SK-N-SH (cell line): ENCODE measurements around the gene AFF1. TPM values are rescaled to one million over a fixed set of nuclear protein-coding genes. Genes with fewer than 3 reads are reported as not detected.

Source experiments
- CTCF ChIA-PET: fragments of 300-600, 350-600 bp; formaldehyde crosslinking; extraction: SDS; loops from one replicate; lab custom pipeline; 2021; lab: Yijun Ruan, JAX
- POLR2A ChIA-PET: fragments of 350-600 bp; sonication (Branson Sonifier 250); formaldehyde crosslinking; extraction: SDS; loops from one replicate; lab custom pipeline; 2020; ENCODE audit warnings: antibody characterized with exemption, inconsistent platforms; lab: Yijun Ruan, JAX
- DNase-seq: peaks from one replicate; pipeline ENCODE4 v3.0.0; 2012
- H2AFZ ChIP-seq: fragments of 200-600 bp; sonication (generic); 2 replicates; pipeline ENCODE4 v1.8.1; 2016; ENCODE audit warnings: antibody characterized with exemption, mild to moderate bottlenecking, low read depth
- H3F3A ChIP-seq: fragments of 200-600 bp; sonication (generic); replicated peaks from 2 replicates; pipeline ENCODE3; 2016; ENCODE audit warnings: antibody characterized with exemption, mild to moderate bottlenecking; ENCODE audit not compliant: insufficient read depth
- H3K27ac ChIP-seq, 2 experiments: fragments of 200-500 bp in 1 of 2; fragments of 200-600 bp in 1 of 2; sonication (Bioruptor generic) in 1 of 2; sonication (generic), shearing (Covaris generic) in 1 of 2; 2 replicates each; pipeline versions ENCODE4 v1.5.1 to v1.6.1; 2014 to 2016; ENCODE audit warnings: low read depth in 2 of 2, inconsistent platforms in 1 of 2, low read length in 1 of 2, mild to moderate bottlenecking in 1 of 2, mixed read lengths in 1 of 2
- H3K27me3 ChIP-seq: fragments of 200-600 bp; sonication (generic), shearing (Covaris generic); 2 replicates; pipeline ENCODE4 v1.6.1; 2016; ENCODE audit warnings: mixed run types; ENCODE audit not compliant: insufficient read depth
- H3K36me3 ChIP-seq, 2 experiments: fragments of 200-500 bp in 1 of 2; fragments of 200-600 bp in 1 of 2; sonication (Bioruptor generic) in 1 of 2; sonication (generic) in 1 of 2; replicated peaks in 1 of 2; 2 replicates each; pipeline versions ENCODE3 to v1.5.1; 2014 to 2016; ENCODE audit warnings: low read length in 1 of 2, mild to moderate bottlenecking in 1 of 2; ENCODE audit not compliant: insufficient read depth in 2 of 2, control insufficient read depth in 1 of 2
- H3K4me1 ChIP-seq, 2 experiments: fragments of 200-500 bp in 1 of 2; fragments of 200-600 bp in 1 of 2; sonication (Bioruptor generic) in 1 of 2; sonication (generic), shearing (Covaris generic) in 1 of 2; 2 replicates each; pipeline versions ENCODE4 v1.5.1 to v1.6.1; 2014 to 2016; ENCODE audit warnings: low read depth in 1 of 2, low read length in 1 of 2, mixed run types in 1 of 2; ENCODE audit not compliant: insufficient read depth in 2 of 2, control insufficient read depth in 1 of 2
- H3K4me2 ChIP-seq: fragments of 200-600 bp; sonication (generic), shearing (Covaris generic); 2 replicates; pipeline ENCODE4 v1.6.1; 2017; ENCODE audit warnings: mixed run types
- H3K4me3 ChIP-seq, 2 experiments: fragments of 200-500 bp in 1 of 2; fragments of 200-600 bp in 1 of 2; sonication (Bioruptor generic) in 1 of 2; sonication (generic), shearing (Covaris generic) in 1 of 2; 2 replicates each; pipeline versions ENCODE4 v1.5.1 to v1.8.1; 2014 to 2016; ENCODE audit warnings: low read depth in 2 of 2, inconsistent platforms in 1 of 2, low read length in 1 of 2, mild to moderate bottlenecking in 1 of 2, mixed read lengths in 1 of 2, moderate library complexity in 1 of 2
- H3K79me2 ChIP-seq: fragments of 200-600 bp; sonication (generic); 2 replicates; pipeline ENCODE4 v1.8.1; 2017; ENCODE audit warnings: mild to moderate bottlenecking; ENCODE audit not compliant: insufficient read depth
- H3K9ac ChIP-seq: fragments of 200-600 bp; sonication (generic); 2 replicates; pipeline ENCODE4 v1.6.1; 2017; ENCODE audit warnings: mixed run types
- H3K9me2 ChIP-seq: fragments of 200-600 bp; sonication (generic); 2 replicates; pipeline ENCODE4 v1.6.1; 2017; ENCODE audit warnings: mixed run types
- H3K9me3 ChIP-seq: fragments of 200-600 bp; sonication (generic); 2 replicates; pipeline ENCODE4 v1.6.1; 2017; ENCODE audit warnings: mixed run types, mild to moderate bottlenecking, moderate library complexity
- H4K20me1 ChIP-seq: fragments of 200-600 bp; sonication (generic); 2 replicates; pipeline ENCODE4 v1.6.1; 2017; ENCODE audit warnings: mild to moderate bottlenecking, mixed run types; ENCODE audit not compliant: insufficient read depth
- ELF1 ChIP-seq: IDR thresholded peaks from 2 replicates; pipeline ENCODE4 v1.4.0; 2012
- EP300 ChIP-seq, 2 experiments: IDR thresholded peaks; 2 replicates each; pipeline versions ENCODE4 v1.4.0 to v1.6.1; 2012; ENCODE audit warnings: borderline replicate concordance in 1 of 2, low read depth in 1 of 2, low read length in 1 of 2
- FOXJ3 ChIP-seq: sonication (generic); formaldehyde crosslinking; IDR thresholded peaks from 2 replicates; pipeline ENCODE4 v1.5.1; 2020; ENCODE audit warnings: mild to moderate bottlenecking, missing genetic modification reagents
- FOXM1 ChIP-seq: IDR thresholded peaks from 2 replicates; pipeline ENCODE4 v1.4.0; 2012; ENCODE audit warnings: low read depth, mild to moderate bottlenecking
- GABPA ChIP-seq: IDR thresholded peaks from 2 replicates; pipeline ENCODE4 v1.4.0; 2012; ENCODE audit warnings: low read depth, mild to moderate bottlenecking
- NFIC ChIP-seq: IDR thresholded peaks from 2 replicates; pipeline ENCODE4 v1.4.0; 2012; ENCODE audit warnings: borderline replicate concordance
- NRF1 ChIP-seq: IDR thresholded peaks from 2 replicates; pipeline ENCODE4 v1.6.1; 2012; ENCODE audit warnings: low read depth, mild to moderate bottlenecking, low read length
- PBX3 ChIP-seq: IDR thresholded peaks from 2 replicates; pipeline ENCODE4; 2012
- RCOR1 ChIP-seq: fragments of 150-350 bp; IDR thresholded peaks from 2 replicates; pipeline ENCODE4 v1.6.1; 2017; ENCODE audit warnings: antibody characterized with exemption, low read length
- RFX5 ChIP-seq: IDR thresholded peaks from 2 replicates; pipeline ENCODE4 v1.6.1; 2012; ENCODE audit warnings: mild to moderate bottlenecking, improper control_type of control experiment, low read length
- SIN3A ChIP-seq: IDR thresholded peaks from 2 replicates; pipeline ENCODE4 v1.6.1; 2012; ENCODE audit warnings: low read depth, mild to moderate bottlenecking, low read length, moderate library complexity, borderline replicate concordance
- TAF1 ChIP-seq: IDR thresholded peaks from 2 replicates; pipeline ENCODE4 v1.6.1; 2012; ENCODE audit warnings: low read depth, mild to moderate bottlenecking, low read length, moderate library complexity, borderline replicate concordance
- TEAD4 ChIP-seq: IDR thresholded peaks from 2 replicates; pipeline ENCODE4 v1.4.0; 2012; ENCODE audit warnings: mild to moderate bottlenecking, borderline replicate concordance; ENCODE audit not compliant: insufficient read depth
- WGBS: methylation state at CpG from one replicate; pipeline ENCODE4 v1.1.6; 2017; ENCODE audit warnings: low lambda C conversion rate; 5-methylcytosine and 5-hydroxymethylcytosine counted together
- polyA plus RNA-seq, 3 experiments: library from polyadenylated mRNA; depleted of rRNA; stranded (reverse); fragments of >200 nt; gene quantifications; 2 replicates each; pipeline ENCODE4 v1.2.3, GENCODE V29; 2012
- TF ChIP-seq, protein P1 (sequence below): IDR thresholded peaks from 2 replicates; pipeline ENCODE4 v1.4.0; 2012; ENCODE audit warnings: low read depth, borderline replicate concordance
- TF ChIP-seq, protein P2 (sequence below): IDR thresholded peaks from 2 replicates; pipeline ENCODE4 v1.4.0; 2012; ENCODE audit warnings: low read depth
- TF ChIP-seq, protein P3 (sequence below): IDR thresholded peaks from 2 replicates; pipeline ENCODE4 v1.6.1; 2012; ENCODE audit warnings: mild to moderate bottlenecking, low read depth, low read length, moderate library complexity

The AFF1 gene
- polyA plus RNA-seq, 1 of the 3 experiments (the other 2 are of a cell fraction), result 2.7 TPM

DNA sequence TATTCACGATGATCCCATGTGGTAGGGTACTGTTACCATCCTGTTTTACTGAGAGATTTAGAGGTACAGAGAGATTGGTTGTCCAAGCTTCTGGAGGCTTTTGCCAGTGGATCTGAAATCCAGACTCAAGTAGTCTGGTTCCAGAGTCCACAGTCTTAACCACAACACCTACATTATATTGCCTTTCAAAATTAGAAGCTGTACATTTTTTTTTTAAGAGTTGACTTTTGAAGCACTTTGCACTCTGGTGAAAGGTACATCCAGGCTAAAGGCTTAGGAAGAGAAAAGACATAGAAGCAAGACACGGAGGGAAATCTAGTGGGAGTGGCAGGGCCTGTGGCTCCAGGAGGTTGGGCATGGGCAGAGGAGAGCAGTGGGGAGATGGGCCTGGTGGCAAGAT is 122.1 kb downstream of the AFF1 start:
- no peak overlapping the region for H3K27ac ChIP-seq
- H3K9me3 ChIP-seq, result no peaks in the 10 kb centered on the region
- H3K36me3 ChIP-seq, result no peaks in the 10 kb centered on the region
- H3K79me2 ChIP-seq, result peaks cover 10% of the 10 kb centered on the region; the same call in 1 of the 2 replicates
- peaks cover 2 to 4% of the 10 kb centered on the region in 2 experiments; a peak in 1 of 4 replicates for H3K4me1 ChIP-seq
- no peak overlapping the region for H3K4me2 ChIP-seq
- no peak overlapping the region for H2AFZ ChIP-seq
- TF ChIP-seq ELF1, result no peak
- TF ChIP-seq NRF1, result no peak
- TF ChIP-seq, protein P1, sequence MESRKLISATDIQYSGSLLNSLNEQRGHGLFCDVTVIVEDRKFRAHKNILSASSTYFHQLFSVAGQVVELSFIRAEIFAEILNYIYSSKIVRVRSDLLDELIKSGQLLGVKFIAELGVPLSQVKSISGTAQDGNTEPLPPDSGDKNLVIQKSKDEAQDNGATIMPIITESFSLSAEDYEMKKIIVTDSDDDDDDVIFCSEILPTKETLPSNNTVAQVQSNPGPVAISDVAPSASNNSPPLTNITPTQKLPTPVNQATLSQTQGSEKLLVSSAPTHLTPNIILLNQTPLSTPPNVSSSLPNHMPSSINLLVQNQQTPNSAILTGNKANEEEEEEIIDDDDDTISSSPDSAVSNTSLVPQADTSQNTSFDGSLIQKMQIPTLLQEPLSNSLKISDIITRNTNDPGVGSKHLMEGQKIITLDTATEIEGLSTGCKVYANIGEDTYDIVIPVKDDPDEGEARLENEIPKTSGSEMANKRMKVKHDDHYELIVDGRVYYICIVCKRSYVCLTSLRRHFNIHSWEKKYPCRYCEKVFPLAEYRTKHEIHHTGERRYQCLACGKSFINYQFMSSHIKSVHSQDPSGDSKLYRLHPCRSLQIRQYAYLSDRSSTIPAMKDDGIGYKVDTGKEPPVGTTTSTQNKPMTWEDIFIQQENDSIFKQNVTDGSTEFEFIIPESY, result no peak
- TF ChIP-seq EP300 (IDR thresholded peaks at IDR 0.05; ENCODE audit: borderline replicate concordance in 1 of 2, low read depth in 1 of 2, low read length in 1 of 2), result no peak
- TF ChIP-seq, protein P2, sequence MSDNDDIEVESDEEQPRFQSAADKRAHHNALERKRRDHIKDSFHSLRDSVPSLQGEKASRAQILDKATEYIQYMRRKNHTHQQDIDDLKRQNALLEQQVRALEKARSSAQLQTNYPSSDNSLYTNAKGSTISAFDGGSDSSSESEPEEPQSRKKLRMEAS, result no peak
- TF ChIP-seq GABPA, result no peak
- TF ChIP-seq, protein P3, sequence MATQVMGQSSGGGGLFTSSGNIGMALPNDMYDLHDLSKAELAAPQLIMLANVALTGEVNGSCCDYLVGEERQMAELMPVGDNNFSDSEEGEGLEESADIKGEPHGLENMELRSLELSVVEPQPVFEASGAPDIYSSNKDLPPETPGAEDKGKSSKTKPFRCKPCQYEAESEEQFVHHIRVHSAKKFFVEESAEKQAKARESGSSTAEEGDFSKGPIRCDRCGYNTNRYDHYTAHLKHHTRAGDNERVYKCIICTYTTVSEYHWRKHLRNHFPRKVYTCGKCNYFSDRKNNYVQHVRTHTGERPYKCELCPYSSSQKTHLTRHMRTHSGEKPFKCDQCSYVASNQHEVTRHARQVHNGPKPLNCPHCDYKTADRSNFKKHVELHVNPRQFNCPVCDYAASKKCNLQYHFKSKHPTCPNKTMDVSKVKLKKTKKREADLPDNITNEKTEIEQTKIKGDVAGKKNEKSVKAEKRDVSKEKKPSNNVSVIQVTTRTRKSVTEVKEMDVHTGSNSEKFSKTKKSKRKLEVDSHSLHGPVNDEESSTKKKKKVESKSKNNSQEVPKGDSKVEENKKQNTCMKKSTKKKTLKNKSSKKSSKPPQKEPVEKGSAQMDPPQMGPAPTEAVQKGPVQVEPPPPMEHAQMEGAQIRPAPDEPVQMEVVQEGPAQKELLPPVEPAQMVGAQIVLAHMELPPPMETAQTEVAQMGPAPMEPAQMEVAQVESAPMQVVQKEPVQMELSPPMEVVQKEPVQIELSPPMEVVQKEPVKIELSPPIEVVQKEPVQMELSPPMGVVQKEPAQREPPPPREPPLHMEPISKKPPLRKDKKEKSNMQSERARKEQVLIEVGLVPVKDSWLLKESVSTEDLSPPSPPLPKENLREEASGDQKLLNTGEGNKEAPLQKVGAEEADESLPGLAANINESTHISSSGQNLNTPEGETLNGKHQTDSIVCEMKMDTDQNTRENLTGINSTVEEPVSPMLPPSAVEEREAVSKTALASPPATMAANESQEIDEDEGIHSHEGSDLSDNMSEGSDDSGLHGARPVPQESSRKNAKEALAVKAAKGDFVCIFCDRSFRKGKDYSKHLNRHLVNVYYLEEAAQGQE, result no peak
- TF ChIP-seq NFIC, result no peak
- TF ChIP-seq TAF1, result no peak
- TF ChIP-seq TEAD4, result no peak
- no peak for TF ChIP-seq FOXJ3 (CRISPR knock-in tag)
- no peak for TF ChIP-seq RCOR1
- TF ChIP-seq FOXM1, result no peak
- TF ChIP-seq SIN3A, result no peak
- no peak for TF ChIP-seq PBX3
- TF ChIP-seq RFX5, result no peak
- CTCF ChIA-PET, result interaction anchor here (0.7 to 4.0 kb wide), 4 partner anchors 32 to 135 kb away, joined by 3 to 14 read pairs (median 4); no protein-coding TSS in a partner anchor
- no peak overlapping the region for H3K4me3 ChIP-seq
- H3K9ac ChIP-seq, result no peak overlapping the region
- peaks cover 3% of the 10 kb centered on the region; the same call in 1 of the 2 replicates for H4K20me1 ChIP-seq
- POLR2A ChIA-PET, result no interaction called here
- DNase-seq, result no peak
- H3F3A ChIP-seq, result no peaks in the 10 kb centered on the region
- H3K9me2 ChIP-seq, result no peaks in the 10 kb centered on the region
- 96% methylated on average over 2 of the region's 2 CpGs for WGBS
- H3K27me3 ChIP-seq, result no peaks in the 10 kb centered on the region
